NCI-H1092 (cell line): ENCODE results near the gene ACKR3.

ENCODE experiments used
- DNase-seq: peaks from one replicate; lab custom pipeline; 2025; lab: John Stamatoyannopoulos, UW

Gene ACKR3

GRCh38 chr2:236570081-236570868 is 650 bp downstream of the ACKR3 start:
- no peak for DNase-seq

- no peak for DNase-seq
These were observed 1.5 kb downstream of the ACKR3 start for GRCh38 chr2:236571145-236571544.

GRCh38 chr2:236572482-236572881 is 2.9 kb downstream of the ACKR3 start:
- DNase-seq, result no peak

DNA sequence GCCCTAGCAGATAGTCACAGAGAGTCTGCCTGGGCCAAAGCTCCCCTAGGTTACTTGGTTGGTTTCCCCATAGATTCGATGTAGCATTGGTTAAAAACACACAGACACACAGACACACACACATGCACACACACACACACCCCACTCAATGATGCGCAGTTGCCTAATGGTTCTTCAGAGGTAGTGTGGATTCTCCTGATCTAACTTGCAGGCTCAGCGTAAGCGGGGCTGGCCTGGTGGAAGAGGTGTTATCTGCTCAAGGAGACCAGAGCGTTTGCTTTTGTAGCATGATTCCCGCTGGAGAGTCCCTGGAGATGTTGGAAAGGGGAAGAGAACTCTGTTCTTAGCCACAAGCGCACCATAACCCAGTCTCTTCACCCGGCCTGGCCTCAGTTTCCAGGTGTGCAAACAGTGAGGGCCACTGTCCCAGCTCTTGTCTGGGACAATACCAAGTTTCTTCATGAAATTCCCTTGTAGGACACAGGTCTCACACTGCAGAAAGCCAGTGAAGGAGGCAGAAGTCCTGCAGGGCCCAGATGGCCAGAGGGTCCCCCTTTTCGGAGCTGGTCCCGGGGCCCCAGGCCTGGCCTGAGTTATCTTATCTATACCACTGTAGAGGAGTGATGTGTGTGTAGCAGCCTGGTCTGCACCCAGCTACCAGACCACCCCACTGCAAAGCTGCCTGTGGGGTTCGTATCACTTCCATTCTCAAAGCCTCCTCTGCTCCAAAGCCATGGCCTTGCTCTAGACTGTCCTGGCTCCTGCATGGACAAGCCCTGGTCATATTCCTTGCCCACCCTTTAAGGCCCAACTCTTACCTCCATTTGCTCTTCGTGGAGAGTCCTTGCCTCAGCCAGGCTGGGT is 3.7 kb downstream of the ACKR3 start:
- no peak for DNase-seq

DNA sequence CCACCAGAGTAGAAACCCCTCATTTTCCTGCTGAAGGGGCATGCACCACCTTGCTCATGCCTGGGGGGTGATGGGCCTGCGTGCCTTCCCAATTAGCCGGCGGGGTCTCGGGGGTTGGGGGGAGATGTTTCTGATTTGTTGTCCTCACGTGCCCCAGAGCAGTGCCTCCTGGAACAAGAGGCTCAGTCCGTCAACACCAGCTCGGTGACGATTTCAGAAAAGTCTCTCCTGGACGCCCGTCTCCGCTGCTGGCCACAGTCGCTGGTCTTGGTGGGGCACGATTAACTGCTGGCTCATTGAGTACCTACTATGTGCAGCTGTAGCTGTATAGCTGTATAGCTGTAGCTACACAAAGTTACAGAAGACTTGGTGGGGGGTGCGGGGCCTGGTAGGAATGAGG is 4.4 kb downstream of the ACKR3 start:
- DNase-seq, result no peak

DNA sequence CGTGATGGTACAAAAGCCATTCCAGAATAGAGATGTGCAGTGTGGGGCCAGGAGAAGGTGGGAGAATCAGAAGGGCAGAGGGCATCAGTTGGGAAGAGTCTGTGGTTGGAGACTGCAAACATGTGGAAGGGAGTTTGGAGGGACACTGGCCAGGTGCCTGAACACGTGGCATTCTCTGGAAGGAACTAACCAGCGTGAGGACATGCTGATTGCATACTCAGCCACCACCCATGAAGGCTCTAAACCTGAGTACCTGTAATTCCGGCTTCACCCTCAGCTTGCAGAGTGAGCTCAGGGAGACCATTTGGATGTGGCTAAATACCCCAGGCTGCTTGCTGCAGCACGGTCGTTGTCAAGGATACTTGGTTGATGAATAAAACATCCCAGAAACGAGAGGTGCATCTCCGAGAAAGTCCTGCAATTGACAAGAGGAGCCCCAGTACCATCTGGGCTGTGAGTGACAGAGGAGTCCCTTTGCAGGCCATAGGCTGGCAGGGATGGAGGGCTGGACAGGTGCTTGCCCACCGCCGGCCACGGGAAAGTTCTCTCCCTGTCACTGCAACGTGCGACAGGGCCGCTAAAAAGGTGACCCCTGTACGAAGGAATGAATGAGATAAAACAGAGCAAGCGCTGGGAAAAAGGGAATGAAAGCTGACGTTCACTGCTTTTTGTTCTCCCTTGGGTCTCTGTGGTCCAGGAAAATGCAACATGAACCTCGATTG is 5.0 kb downstream of the ACKR3 start:
- no peak for DNase-seq

- DNase-seq, result no peak
These were observed 5.9 kb downstream of the ACKR3 start for GRCh38 chr2:236575510-236575909.

DNA sequence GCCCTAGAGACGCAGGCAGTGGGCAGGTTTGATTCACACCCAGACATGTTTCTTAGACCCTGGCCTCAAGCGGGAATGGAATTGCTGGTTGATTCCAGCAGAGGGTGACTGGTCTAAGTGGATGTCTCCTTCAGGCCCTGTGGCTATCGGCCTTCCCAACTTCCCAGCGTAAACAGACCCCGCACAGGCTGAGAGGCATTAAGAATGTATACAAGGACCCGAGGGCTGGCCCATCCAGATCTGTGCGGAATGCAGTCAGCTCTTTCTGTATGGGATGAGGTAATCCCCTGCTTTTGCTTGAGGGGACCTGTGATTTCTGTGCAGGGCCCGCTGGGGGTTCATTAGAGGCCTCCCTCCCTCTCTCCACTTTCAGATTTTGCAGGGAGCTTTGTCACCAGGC is 6.5 kb downstream of the ACKR3 start:
- DNase-seq, result no peak

GRCh38 chr2:236576953-236577352 is 7.3 kb downstream of the ACKR3 start:
- no peak for DNase-seq

DNA sequence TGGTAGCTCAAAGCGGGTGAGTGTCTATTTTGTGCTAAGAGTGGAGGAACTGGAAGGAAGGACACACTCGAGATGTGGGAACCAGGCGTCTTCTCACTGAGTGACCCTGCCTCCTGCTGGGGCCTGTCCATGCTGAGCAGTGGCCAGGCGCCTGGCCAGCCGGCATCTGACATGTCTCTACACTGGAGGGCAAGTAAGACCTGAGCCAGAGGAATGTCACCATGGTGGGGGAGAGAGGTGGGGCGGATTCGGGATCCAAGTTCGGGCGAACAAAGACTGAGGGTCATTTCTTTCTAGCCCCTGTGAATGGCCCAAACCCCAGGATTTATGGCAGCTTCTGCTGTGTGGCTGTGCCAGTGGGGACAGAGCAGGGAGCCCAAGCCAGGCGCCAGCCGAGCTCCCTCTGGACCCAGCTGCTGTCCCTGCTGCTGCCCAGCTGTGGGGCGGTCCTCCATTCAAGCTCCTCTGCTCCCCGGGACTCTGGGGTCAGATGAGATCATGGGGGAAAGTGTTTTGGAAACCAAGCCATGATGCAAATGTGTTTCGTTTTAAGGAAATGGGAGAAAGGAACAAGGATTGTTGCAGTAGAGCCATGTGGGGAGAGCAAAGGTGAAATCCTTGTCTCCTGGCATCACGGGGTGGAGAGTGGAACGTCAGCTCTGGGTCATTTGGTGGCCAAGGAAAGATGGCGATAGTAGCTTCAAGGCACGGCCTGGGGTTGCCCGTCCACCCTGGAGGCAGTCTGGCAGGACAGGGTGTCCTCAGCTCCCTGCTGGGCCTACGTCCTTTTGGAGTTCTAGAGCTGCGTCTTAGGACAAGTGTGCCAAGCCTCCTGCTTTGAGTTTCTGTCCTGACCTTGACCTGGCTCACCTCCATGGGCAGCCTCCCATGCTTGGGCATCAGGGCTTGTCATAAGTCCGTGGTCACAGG is 8.1 kb downstream of the ACKR3 start:
- no peak for DNase-seq

GRCh38 chr2:236578411-236578846 is 8.8 kb downstream of the ACKR3 start:
- no peak for DNase-seq

DNA sequence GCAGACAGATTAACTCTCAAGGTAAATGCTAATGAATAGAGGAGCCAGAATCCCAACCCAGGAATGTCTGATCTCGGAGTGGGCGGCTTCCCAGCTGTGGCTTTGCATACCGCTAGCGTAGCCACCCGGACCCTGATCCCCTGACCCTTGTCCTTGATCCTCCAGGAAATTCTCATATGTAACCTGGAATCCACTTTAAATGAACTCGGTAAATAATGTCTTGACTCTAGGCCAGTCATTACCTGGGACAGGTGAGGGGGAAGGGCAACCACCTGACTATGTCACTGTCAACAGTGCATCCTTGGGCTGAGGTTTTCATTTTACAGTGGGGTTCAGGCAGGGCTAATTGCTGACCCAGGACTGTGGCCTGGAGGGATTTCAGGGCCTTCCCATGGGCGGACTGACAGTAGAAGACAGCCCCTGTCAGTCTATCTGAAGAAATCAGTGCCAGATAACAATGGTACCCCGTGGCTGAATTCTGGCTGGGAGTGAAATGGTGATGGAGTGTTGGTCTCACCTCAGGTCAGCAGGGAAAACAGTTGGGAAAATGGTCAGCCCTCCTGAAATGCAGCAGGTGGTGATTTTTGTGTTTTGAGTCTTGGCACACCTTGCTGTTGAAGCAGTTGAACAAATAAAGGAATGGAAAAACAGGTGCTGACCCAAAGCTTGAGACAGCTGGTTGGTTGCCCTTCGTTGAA is 9.6 kb downstream of the ACKR3 start:
- no peak for DNase-seq

- DNase-seq, result no peak
These were observed 10.2 kb downstream of the ACKR3 start for GRCh38 chr2:236579746-236580315.

DNA sequence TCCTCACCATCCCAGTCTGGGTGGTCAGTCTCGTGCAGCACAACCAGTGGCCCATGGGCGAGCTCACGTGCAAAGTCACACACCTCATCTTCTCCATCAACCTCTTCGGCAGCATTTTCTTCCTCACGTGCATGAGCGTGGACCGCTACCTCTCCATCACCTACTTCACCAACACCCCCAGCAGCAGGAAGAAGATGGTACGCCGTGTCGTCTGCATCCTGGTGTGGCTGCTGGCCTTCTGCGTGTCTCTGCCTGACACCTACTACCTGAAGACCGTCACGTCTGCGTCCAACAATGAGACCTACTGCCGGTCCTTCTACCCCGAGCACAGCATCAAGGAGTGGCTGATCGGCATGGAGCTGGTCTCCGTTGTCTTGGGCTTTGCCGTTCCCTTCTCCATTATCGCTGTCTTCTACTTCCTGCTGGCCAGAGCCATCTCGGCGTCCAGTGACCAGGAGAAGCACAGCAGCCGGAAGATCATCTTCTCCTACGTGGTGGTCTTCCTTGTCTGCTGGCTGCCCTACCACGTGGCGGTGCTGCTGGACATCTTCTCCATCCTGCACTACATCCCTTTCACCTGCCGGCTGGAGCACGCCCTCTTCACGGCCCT is 11.2 kb downstream of the ACKR3 start:
- no peak for DNase-seq

- no peak for DNase-seq
These were observed 11.9 kb downstream of the ACKR3 start for GRCh38 chr2:236581546-236581945.

DNA sequence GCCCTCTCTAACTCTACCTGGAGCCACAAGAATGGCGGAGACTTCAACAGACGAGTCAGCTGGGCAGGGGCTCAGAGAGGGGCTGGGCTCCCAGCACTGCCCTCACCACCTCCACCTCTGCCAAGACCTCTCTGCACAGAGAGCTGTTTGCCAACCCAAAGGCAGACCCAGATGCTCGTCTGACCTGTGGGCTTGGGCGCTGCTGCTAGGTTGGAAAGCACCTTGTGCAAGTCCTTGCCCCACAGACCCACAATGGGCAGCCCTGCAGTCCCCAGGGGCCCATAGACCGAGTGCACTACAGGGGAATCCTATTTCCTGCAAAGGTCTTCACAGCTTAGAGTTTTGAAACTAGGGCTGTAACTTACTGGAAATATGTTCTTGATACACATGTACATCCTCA is 13.3 kb downstream of the ACKR3 start:
- DNase-seq, result no peak

- no peak for DNase-seq
These were observed 14.1 kb downstream of the ACKR3 start for GRCh38 chr2:236583621-236584203.

DNA sequence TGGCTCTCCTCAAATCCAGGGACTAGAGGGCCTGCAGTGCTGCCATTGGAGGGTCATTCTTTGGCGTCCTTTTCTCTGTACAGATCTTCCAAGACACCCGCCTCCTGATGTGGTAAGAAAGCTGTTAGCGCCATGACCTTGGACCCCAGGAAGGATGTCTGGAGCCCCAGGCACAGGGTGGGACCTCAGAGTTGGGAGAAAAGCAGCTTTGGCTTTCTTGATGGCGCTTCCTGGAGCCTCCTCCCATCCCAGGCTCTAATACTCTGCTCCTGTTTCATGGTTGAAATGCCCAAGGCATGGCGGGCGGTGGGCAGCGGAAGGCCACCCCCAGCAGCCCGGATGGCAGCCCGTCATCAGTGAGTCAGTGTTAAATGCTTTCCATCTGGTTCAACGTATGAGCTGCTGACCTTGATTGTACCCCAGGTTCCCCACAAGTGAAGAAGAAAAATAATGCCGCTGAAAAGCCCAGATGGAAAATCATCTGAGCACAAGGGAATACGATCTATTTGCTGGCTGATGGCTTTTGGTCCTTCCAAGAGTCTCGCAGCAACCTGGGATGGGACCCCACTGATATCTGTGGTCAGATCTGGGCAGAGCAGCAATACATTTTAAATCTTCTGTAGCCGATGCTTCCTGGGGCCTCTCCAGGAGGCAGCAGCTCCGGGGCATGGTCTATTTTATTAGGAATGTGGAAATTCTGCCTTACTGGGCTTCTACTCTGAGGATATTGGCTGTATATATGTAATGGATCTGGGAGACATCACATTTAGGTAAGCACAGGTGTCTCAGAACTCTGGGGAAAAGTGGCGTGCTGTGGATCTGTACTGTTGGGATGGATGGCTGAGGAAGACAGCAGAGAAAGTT is 15.1 kb downstream of the ACKR3 start:
- no peak for DNase-seq

DNA sequence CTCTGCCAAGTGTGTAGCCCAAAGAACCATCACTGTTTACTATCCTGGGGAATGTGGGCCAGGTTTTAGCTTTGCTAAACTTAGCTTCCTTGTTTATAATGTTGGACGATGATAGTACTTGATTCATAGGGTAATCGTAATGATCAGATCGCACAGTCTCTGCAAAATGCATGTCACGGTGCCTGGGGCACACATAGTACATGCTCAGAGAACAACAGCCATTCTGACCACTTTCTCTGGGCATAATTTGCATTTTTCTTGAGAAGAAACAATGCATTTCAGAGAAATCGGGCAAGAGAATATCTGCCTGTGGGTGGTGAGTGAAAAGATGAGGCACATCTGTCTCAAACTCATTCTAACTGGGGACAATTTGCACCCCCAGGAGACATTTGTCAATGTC is 16.3 kb downstream of the ACKR3 start:
- no peak for DNase-seq
